ENCODE measurements around the gene PIK3R6.

Gene PIK3R6

GRCh38 chr17:8797621-8798175, 69.8 kb downstream of the PIK3R6 start:
- no peak for DNase-seq (ENCODE audit: low spot score)

- DNase-seq (ENCODE audit: low spot score) = no peak
Measured at GRCh38 chr17:8794636-8795035, 72.8 kb downstream of the PIK3R6 start.

GRCh38 chr17:8793649-8794048, 73.8 kb downstream of the PIK3R6 start:
- DNase-seq (ENCODE audit: low spot score) = no peak

- no peak for DNase-seq (ENCODE audit: low spot score)
Measured at GRCh38 chr17:8792646-8793045, 74.8 kb downstream of the PIK3R6 start.

GRCh38 chr17:8791910-8792270, 75.6 kb downstream of the PIK3R6 start:
- peak; percentile 29 for DNase-seq (ENCODE audit: low spot score)

- no peak for DNase-seq (ENCODE audit: low spot score)
Measured at GRCh38 chr17:8791248-8791909, 76.1 kb downstream of the PIK3R6 start.

- no peak for DNase-seq (ENCODE audit: low spot score)
Measured at GRCh38 chr17:8789743-8790142, 77.7 kb downstream of the PIK3R6 start.

- no peak for DNase-seq (ENCODE audit: low spot score)
Measured at GRCh38 chr17:8788998-8789397, 78.5 kb downstream of the PIK3R6 start.

- peak; percentile 82 for DNase-seq (ENCODE audit: low spot score)
Measured at GRCh38 chr17:8785547-8786413, 81.7 kb downstream of the PIK3R6 start.

GRCh38 chr17:8782176-8782575, 85.3 kb downstream of the PIK3R6 start:
- DNase-seq (ENCODE audit: low spot score) = no peak

GRCh38 chr17:8781776-8782175, 85.7 kb downstream of the PIK3R6 start:
- DNase-seq (ENCODE audit: low spot score) = no peak

GRCh38 chr17:8776881-8777280, 90.6 kb downstream of the PIK3R6 start:
- DNase-seq (ENCODE audit: low spot score) = no peak

GRCh38 chr17:8776248-8776647, 91.2 kb downstream of the PIK3R6 start:
- DNase-seq (ENCODE audit: low spot score) = no peak

GRCh38 chr17:8766731-8767130, 100.7 kb downstream of the PIK3R6 start:
- DNase-seq (ENCODE audit: low spot score) = no peak

GRCh38 chr17:8762012-8762411, 105.5 kb downstream of the PIK3R6 start:
- no peak for DNase-seq (ENCODE audit: low spot score)

- DNase-seq (ENCODE audit: low spot score) = no peak
Measured at GRCh38 chr17:8758137-8758596, 109.3 kb downstream of the PIK3R6 start, which contains the start of gene SPDYE4. TSS of gene SPDYE4 (minus strand) at chr17:8758546. CDS start at chr17:8758382, 164 bp downstream.

- DNase-seq (ENCODE audit: low spot score) = no peak
Measured at GRCh38 chr17:8757189-8757588, 110.3 kb downstream of the PIK3R6 start.

GRCh38 chr17:8755590-8756255, 111.8 kb downstream of the PIK3R6 start:
- DNase-seq (ENCODE audit: low spot score) = no peak

GRCh38 chr17:8754890-8755289, 112.6 kb downstream of the PIK3R6 start:
- no peak for DNase-seq (ENCODE audit: low spot score)

- DNase-seq (ENCODE audit: low spot score) = peak; percentile 28
Measured at GRCh38 chr17:8753976-8754440, 113.5 kb downstream of the PIK3R6 start.

GRCh38 chr17:8753136-8753975, 114.1 kb downstream of the PIK3R6 start:
- no peak for DNase-seq (ENCODE audit: low spot score)

Data from AG08395 (cell line).